K562 (cell line): Measurements from ENCODE around the gene HRH3.

ENCODE experiments used
- CEBPZ ChIP-seq: fragments of 150-350 bp; IDR thresholded peaks from 2 replicates; pipeline ENCODE4 v1.6.1; 2014; ENCODE audit warnings: low read depth, mild to moderate bottlenecking, low read length, borderline replicate concordance
- GABPA ChIP-seq: fragments of 200-800 bp; sonication (Bioruptor generic); conservative IDR thresholded peaks from 2 replicates; pipeline ENCODE4 v1.6.1; 2016; ENCODE audit warnings: low read depth, missing genetic modification characterization, missing compliant biosample characterization
- MCM7 ChIP-seq, 2 experiments: fragments of 450-650 bp; IDR thresholded peaks; 2 replicates each; pipeline ENCODE4 v1.6.1; 2016 to 2018
- SMARCA4 ChIP-seq: fragments of 450-650 bp; IDR thresholded peaks from 2 replicates; pipeline ENCODE4 v1.6.1; 2016
- ZFPM2 ChIP-seq: fragments of 250-450 bp; sonication (Bioruptor Pico); IDR thresholded peaks from 2 replicates; pipeline ENCODE4 v1.5.1; 2022; ENCODE audit warnings: mild to moderate bottlenecking
- ZNF644 ChIP-seq: fragments of 200-800 bp; sonication (Bioruptor generic); IDR thresholded peaks from 2 replicates; pipeline ENCODE4 v1.6.1; 2016; ENCODE audit warnings: low read depth, missing genetic modification characterization, missing compliant biosample characterization

- TF ChIP-seq ZFPM2 (CRISPR knock-in tag) (no peak), MCM7 (IDR thresholded peaks at IDR 0.05) (no peak), CEBPZ (no peak), SMARCA4 (no peak), ZNF644 (no peak), GABPA (tag) (no peak)
Observed at GRCh38 chr20:62248890-62249560, 28.9 kb upstream of the HRH3 start.
